Smooth muscle cell (in vitro differentiated cells): ENCODE measurements around the gene GREM2. TPM values are rescaled to one million over a fixed set of nuclear protein-coding genes. Genes with fewer than 3 reads are reported as not detected.
A peak's percentile ranks its signal among the peaks of the same experiment; 100 is the strongest.

Experiments
- DNase-seq: peaks from one replicate; lab custom pipeline; 2025; ENCODE audit not compliant: unreplicated experiment; lab: John Stamatoyannopoulos, UW
- H2AFZ ChIP-seq: fragments of 200-600 bp; sonication (generic); 2 replicates; pipeline ENCODE4 v1.6.0; 2016; ENCODE audit warnings: antibody characterized with exemption, low read depth, mild to moderate bottlenecking
- H3F3A ChIP-seq: fragments of 200-600 bp; sonication (generic); 2 replicates; pipeline ENCODE4 v1.6.0; 2017; ENCODE audit warnings: antibody characterized with exemption, low read depth
- H3K27ac ChIP-seq: fragments of 200-600 bp; sonication (generic); 2 replicates; pipeline ENCODE4 v1.5.1; 2016; ENCODE audit warnings: low read depth, mild to moderate bottlenecking
- H3K27me3 ChIP-seq: fragments of 200-600 bp; sonication (generic); 2 replicates; pipeline ENCODE4 v1.6.1; 2016; ENCODE audit warnings: low read depth, mild to moderate bottlenecking
- H3K36me3 ChIP-seq: fragments of 200-600 bp; sonication (generic); 2 replicates; pipeline ENCODE4 v1.5.1; 2016; ENCODE audit warnings: low read depth
- H3K4me1 ChIP-seq: fragments of 200-600 bp; sonication (generic); 2 replicates; pipeline ENCODE4 v1.5.1; 2016; ENCODE audit warnings: low read depth
- H3K4me2 ChIP-seq: fragments of 200-600 bp; sonication (generic); 2 replicates; pipeline ENCODE4 v1.6.0; 2016; ENCODE audit warnings: mild to moderate bottlenecking
- H3K4me3 ChIP-seq: fragments of 200-600 bp; sonication (generic); 2 replicates; pipeline ENCODE4 v1.5.1; 2016; ENCODE audit warnings: mild to moderate bottlenecking
- H3K79me2 ChIP-seq: fragments of 200-600 bp; sonication (generic); 2 replicates; pipeline ENCODE4 v1.6.0; 2016; ENCODE audit warnings: low read depth, mild to moderate bottlenecking
- H3K9ac ChIP-seq: fragments of 200-600 bp; sonication (generic); 2 replicates; pipeline ENCODE4 v1.6.0; 2016; ENCODE audit warnings: low read depth
- H3K9me3 ChIP-seq: fragments of 200-600 bp; sonication (generic); replicated peaks from 2 replicates; pipeline ENCODE4 v1.5.1; 2016; ENCODE audit warnings: low read depth
- H4K20me1 ChIP-seq: fragments of 200-600 bp; sonication (generic); 2 replicates; pipeline ENCODE4 v1.6.0; 2016; ENCODE audit warnings: low read depth
- CTCF ChIP-seq: fragments of 200-600 bp; sonication (generic); IDR thresholded peaks from 2 replicates; pipeline ENCODE4 v1.5.1; 2017; ENCODE audit warnings: borderline replicate concordance, mild to moderate bottlenecking, antibody characterized with exemption; ENCODE audit not compliant: insufficient read depth, poor library complexity, severe bottlenecking
- WGBS: methylation state at CpG from one replicate; pipeline ENCODE4 v1.1.7; 2016; ENCODE audit warnings: low lambda C conversion rate; 5-methylcytosine and 5-hydroxymethylcytosine counted together
- polyA plus RNA-seq: library from polyadenylated mRNA; unstranded; fragments of >200 nt; fragmentation: Nextera tagmentation; extraction: Ambion mirVana; gene quantifications from 2 replicates; pipeline ENCODE4 v1.2.1, GENCODE V29; 2016
- total RNA-seq: library from RNA; depleted of rRNA; stranded (reverse); fragments of >200 nt; gene quantifications from 2 replicates; pipeline ENCODE4 v1.2.3, GENCODE V29; 2014

Gene GREM2
- total RNA-seq (8.0 and 9.1 TPM in 2 replicates), polyA plus RNA-seq (14.1 and 15.1 TPM in 2 replicates)

DNA sequence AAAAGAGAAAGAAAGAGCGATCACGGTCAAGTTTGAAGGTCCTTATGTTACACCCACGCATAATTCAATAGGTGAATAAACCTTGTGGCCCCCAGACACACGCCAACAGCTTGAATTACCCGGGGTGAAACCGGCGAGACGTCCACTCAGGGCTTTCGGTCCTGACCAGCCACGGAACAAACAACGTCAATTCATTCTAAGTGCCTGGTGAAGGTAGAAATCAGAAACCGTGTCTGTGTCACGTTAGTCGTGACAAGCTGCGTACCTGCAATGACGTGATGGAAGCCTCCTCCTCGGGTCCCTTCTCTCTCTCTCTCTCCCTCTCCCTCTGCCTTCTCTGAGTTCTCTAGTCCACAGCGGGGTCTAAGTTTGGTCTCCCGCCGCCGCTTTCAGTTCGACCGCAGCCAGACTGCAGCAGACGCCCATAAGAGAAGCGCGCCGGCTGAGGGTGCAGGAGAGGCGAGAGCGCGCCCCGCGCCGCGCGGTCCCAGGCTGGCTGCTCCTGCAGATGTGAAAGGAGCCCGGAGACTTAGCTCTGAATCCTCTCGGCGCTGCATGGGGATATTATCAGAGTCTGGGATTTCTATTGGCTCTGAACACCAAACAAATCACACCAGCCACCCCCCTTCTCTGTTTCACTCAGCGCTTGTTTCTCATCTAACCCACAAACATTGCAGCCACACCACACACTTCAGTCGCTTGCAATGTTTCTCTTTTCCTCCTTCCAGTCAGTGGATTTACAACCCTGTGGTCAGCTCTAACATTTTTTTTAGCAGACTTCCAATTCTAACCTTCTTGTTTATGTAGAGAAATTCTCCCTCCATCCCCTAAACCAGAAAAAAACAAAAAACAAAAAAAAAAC lies at the start of gene GREM2:
Gene GREM2, minus strand, starts transcription at position 537 of the 862 bp plus-strand sequence. CDS start 118,680 bp downstream, outside the sequence.
- Histone ChIP-seq H3K9ac (peak within 1 kb of the TSS; percentile 28), H3K9me3 (no peaks in the 10 kb centered on the region), H3K4me2 (peak within 1 kb of the TSS; percentile 88), H3K36me3 (no peaks in the 10 kb centered on the region), H4K20me1 (no peaks in the 10 kb centered on the region), H3K4me3 (peak within 1 kb of the TSS; percentile 72), H3K27me3 (no peaks in the 10 kb centered on the region), H3K4me1 (peaks cover 13% of the 10 kb centered on the region), H3K27ac (peak within 1 kb of the TSS; percentile 3), H3F3A (no peaks in the 10 kb centered on the region), H2AFZ (peak within 1 kb of the TSS; percentile 64), H3K79me2 (peaks cover 18% of the 10 kb centered on the region)
- peak; percentile 40 for DNase-seq
- no peak for TF ChIP-seq CTCF
- WGBS, result 2% methylated on average over 40 of the region's 40 CpGs

DNA sequence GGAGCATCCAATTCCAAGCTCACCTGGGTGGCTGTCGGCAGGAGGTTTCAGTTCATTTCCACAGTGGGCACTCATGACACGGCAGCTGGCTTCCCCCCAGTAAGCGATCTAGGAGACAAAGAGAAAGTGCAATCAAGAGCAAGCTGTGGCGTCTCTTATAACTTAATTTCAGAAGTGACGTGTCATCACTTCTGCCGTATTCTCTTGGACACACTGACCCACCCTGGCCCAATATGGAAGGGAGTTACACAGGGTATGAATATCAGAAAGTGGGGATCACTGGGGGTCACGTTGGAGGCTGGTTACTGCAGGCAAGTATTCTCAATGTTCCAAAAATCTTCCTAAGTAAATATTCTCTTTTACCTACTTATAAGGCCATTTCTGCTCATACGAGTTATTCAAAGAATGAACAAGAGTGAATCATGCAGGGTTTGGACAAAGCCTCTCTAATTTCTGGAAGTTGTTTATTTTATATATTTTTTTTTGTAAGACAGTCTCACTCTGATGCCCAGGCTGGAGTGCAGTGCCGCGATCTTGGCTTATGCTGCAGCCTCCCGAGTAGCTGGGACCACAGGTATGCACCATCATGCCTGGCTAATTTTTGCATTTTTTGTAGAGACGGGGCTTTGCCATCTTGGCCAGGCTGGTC lies 46.5 kb upstream of the GREM2 start:
- H3K4me1 ChIP-seq, result no peaks in the 10 kb centered on the region
- TF ChIP-seq CTCF, result no peak
- H3K27ac ChIP-seq, result no peak overlapping the region
- 75% methylated on average over 12 of the region's 12 CpGs for WGBS
- DNase-seq, result no peak
- H3K9me3 ChIP-seq, result no peaks in the 10 kb centered on the region
- H3K27me3 ChIP-seq, result peaks cover 76% of the 10 kb centered on the region
- no peaks in the 10 kb centered on the region for H4K20me1 ChIP-seq
- no peaks in the 10 kb centered on the region for H3K36me3 ChIP-seq
- H2AFZ ChIP-seq, result no peak overlapping the region
- no peaks in the 10 kb centered on the region for H3K79me2 ChIP-seq
- H3K9ac ChIP-seq, result no peak overlapping the region
- no peak overlapping the region for H3K4me3 ChIP-seq
- no peaks in the 10 kb centered on the region for H3F3A ChIP-seq
- peak overlapping the region; percentile 59 for H3K4me2 ChIP-seq

- Histone ChIP-seq H3K9me3 (no peaks in the 10 kb centered on the region), H3K4me2 (no peak overlapping the region), H3K27me3 (peaks cover 64% of the 10 kb centered on the region), H4K20me1 (no peaks in the 10 kb centered on the region), H3K4me3 (no peak overlapping the region), H3K9ac (no peak overlapping the region), H3K27ac (no peak overlapping the region), H3K36me3 (no peaks in the 10 kb centered on the region), H3K79me2 (no peaks in the 10 kb centered on the region), H3K4me1 (no peaks in the 10 kb centered on the region), H3F3A (no peaks in the 10 kb centered on the region), H2AFZ (no peak overlapping the region)
- TF ChIP-seq CTCF, result no peak
- 89% methylated on average over 4 of the region's 4 CpGs for WGBS
- no peak for DNase-seq
Observed at GRCh38 chr1:240656531-240656930, 44.6 kb upstream of the GREM2 start.
